ENCODE results near the gene BIVM.

Gene BIVM

GRCh38 chr13:102836471-102836870 is 37.6 kb downstream of the BIVM start:
- no peak for DNase-seq (ENCODE audit: low read depth, low spot score)
- H3K27ac ChIP-seq = no peak overlapping the region

GRCh38 chr13:102838273-102838672 is 39.4 kb downstream of the BIVM start:
- no peak for DNase-seq (ENCODE audit: low read depth, low spot score)
- H3K27ac ChIP-seq = no peak overlapping the region

GRCh38 chr13:102838982-102839381 is 40.1 kb downstream of the BIVM start:
- peak overlapping the region; percentile 16 for H3K27ac ChIP-seq
- no peak for DNase-seq (ENCODE audit: low read depth, low spot score)

GRCh38 chr13:102839462-102839861 is 40.5 kb downstream of the BIVM start:
- DNase-seq (ENCODE audit: low read depth, low spot score) = no peak
- peak overlapping the region; percentile 16 for H3K27ac ChIP-seq

DNA sequence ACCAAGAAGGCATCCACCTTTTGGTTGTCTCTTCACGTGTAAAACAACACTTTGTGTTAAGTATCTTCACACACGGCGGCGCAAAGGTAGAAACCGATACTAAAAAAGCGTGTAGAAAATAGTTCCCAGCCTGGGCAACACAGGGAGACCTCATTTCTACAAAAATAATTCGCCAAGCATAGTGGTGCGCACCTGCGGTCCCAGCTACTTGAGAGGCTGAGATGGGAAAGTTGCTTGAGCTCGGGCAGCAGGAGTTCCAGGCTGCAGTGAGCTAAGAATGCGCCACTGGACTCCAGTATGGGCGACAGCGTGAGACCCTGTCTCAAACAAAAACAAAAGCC is 46.3 kb downstream of the BIVM start:
- no peak for DNase-seq (ENCODE audit: low read depth, low spot score)
- peak overlapping the region; percentile 94 for H3K27ac ChIP-seq

DNA sequence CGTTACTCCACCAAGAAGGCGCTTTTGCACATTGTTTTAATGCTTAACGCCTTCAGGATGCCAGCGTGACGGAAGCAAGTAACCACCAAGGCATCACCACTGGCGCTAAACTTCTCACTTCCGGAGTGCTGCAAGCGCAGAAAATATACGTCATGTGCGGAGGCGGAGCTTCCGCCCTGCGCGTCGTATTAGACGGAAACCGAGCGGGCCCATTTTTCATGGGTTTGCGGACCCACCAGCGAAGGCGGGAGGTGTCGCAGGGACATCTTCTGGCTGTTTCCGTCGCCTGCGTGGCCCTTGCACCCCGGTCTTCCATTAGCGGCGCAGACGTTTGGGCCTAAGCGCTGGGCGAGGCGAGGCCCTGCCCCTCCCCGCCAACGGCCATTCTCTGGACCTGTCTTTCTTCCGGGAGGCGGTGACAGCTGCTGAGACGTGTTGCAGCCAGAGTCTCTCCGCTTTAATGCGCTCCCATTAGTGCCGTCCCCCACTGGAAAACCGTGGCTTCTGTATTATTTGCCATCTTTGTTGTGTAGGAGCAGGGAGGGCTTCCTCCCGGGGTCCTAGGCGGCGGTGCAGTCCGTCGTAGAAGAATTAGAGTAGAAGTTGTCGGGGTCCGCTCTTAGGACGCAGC is 46.8 kb downstream of the BIVM start, which contains the start of gene ERCC5:
TSS of gene ERCC5 (plus strand) at position 403 of the 631 bp plus-strand sequence. CDS start 235 bp downstream, outside the sequence.
- H3K27ac ChIP-seq = peak within 1 kb of the TSS; percentile 94
- peak; percentile 74 for DNase-seq (ENCODE audit: low read depth, low spot score)

GRCh38 chr13:102846261-102847015 is 47.5 kb downstream of the BIVM start:
- DNase-seq (ENCODE audit: low read depth, low spot score) = no peak
- peak overlapping the region; percentile 94 for H3K27ac ChIP-seq

DNA sequence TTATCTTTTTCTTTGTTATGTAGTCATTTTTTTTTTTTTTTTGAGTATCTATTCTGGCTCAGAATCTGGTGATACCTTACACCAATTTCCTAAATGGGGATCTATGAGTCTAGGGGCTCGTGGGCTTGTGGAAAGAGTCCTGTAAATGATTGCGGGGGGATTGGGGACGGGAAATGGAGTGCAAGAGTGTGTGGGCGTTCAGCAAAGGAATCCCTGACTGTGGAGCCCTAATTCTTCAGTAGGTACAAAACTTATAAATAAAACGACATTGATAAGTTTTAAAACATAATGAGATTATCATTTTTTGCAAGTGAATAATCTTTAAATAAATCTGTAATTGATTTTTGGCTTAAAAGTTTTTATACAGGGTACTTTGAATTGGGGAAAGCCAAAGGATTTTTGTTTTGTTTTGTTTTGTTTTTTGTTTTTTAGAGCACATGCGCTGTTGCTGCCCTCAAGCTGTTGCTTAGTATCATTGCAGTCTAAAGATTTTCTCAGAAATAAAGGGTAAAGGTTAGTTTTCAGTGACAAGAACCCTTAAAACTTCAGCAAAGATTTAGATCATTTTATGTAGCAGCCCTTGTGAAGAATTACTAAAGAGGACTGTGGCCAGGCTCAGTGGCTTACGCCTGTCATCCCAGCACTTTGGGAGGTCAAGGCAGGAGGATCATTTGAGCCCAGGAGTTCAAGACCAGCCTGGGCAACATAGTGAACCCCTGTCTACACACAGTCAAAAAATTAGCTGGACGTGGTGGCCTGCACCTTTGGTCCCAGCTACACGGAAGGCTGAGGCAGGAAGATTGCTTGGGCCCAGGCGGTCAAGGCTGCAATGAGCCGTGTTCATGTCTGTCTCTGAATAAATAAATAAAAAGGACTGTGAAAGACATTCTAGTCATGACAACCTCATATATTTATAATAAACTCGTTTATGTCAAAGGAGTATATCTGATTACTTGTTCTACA is 48.6 kb downstream of the BIVM start:
- peak overlapping the region; percentile 94 for H3K27ac ChIP-seq
- DNase-seq (ENCODE audit: low read depth, low spot score) = no peak

DNA sequence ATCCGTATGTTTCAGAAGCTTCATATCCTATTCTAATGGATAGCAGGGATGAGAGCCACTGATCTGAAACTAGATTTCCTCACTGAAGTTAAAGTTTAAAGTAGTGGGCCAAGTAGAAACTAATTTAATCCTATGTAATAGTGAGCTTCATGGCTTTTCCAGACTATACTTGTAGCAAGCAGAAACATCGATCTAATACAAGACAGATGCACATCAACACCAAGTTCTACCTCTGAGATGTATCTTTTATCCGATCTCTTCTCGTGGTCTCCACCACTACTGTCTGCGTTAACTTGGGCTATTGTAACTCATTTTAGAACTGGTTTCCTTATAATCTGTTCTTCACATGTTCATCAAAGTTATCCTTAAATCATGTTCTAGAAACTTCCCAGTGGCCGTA is 50.0 kb downstream of the BIVM start:
- DNase-seq (ENCODE audit: low read depth, low spot score) = no peak
- no peak overlapping the region for H3K27ac ChIP-seq

DNA sequence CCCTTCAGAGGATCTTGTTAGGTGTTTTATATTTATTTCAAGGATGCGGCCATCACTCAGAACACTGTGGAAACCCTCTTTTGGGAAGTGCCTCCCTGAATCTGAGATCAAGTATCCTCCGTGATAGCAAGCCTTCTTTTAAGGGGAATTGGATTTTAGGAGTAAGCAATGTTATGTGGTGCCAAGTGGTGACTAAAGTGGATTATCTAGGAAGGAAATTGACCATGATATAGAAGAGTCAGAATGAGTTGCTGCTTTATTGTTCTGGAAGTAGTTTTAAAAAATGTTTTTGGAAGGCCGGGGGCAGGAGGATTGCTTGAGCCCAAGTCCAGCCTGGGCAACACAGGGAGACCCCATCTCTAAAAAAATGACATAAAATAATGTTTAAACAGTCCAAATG is 53.6 kb downstream of the BIVM start:
- no peak overlapping the region for H3K27ac ChIP-seq
- DNase-seq (ENCODE audit: low read depth, low spot score) = no peak

- H3K27ac ChIP-seq = no peak overlapping the region
- DNase-seq (ENCODE audit: low read depth, low spot score) = no peak
These were observed 55.8 kb downstream of the BIVM start for GRCh38 chr13:102854675-102855074.

- DNase-seq (ENCODE audit: low read depth, low spot score) = no peak
- no peak overlapping the region for H3K27ac ChIP-seq
These were observed 57.6 kb downstream of the BIVM start for GRCh38 chr13:102856557-102856956.

DNA sequence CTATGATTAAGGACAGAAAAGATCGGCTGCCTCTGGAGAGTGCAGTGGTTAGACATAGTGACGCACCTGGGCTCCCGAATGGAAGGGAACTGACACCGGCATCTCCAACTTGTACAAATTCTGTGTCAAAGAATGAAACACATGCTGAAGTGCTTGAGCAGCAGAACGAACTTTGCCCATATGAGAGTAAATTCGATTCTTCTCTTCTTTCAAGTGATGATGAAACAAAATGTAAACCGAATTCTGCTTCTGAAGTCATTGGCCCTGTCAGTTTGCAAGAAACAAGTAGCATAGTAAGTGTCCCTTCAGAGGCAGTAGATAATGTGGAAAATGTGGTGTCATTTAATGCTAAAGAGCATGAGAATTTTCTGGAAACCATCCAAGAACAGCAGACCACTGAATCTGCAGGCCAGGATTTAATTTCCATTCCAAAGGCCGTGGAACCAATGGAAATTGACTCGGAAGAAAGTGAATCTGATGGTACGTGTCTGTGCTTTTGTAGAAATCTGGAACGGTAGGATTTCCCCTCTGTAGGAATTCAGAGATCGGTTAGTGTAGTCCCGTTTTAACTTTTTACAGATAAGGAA is 63.8 kb downstream of the BIVM start:
- H3K27ac ChIP-seq = no peak overlapping the region
- DNase-seq (ENCODE audit: low read depth, low spot score) = no peak

DNA sequence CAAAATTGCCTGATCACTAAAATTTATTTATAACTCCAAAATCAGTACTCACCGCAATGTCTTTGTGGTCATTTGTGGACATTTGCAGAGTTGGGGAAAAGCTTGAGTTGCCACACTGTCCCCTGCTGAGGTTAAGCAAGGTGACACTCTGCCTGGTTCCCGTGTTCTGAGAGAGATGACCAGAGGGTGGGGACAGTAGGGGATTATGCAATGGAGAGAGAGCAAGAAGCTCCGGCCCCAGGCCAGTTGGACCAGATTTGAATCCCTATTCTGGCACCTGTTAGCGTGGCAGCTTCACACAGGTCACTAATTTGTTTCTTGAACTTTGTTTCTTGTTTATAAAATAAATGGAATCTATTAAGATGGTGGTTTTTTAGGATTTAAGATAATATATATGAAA is 64.7 kb downstream of the BIVM start:
- DNase-seq (ENCODE audit: low read depth, low spot score) = no peak
- H3K27ac ChIP-seq = no peak overlapping the region

GRCh38 chr13:102868366-102868936 is 69.5 kb downstream of the BIVM start:
- H3K27ac ChIP-seq = no peak overlapping the region
- no peak for DNase-seq (ENCODE audit: low read depth, low spot score)

DNA sequence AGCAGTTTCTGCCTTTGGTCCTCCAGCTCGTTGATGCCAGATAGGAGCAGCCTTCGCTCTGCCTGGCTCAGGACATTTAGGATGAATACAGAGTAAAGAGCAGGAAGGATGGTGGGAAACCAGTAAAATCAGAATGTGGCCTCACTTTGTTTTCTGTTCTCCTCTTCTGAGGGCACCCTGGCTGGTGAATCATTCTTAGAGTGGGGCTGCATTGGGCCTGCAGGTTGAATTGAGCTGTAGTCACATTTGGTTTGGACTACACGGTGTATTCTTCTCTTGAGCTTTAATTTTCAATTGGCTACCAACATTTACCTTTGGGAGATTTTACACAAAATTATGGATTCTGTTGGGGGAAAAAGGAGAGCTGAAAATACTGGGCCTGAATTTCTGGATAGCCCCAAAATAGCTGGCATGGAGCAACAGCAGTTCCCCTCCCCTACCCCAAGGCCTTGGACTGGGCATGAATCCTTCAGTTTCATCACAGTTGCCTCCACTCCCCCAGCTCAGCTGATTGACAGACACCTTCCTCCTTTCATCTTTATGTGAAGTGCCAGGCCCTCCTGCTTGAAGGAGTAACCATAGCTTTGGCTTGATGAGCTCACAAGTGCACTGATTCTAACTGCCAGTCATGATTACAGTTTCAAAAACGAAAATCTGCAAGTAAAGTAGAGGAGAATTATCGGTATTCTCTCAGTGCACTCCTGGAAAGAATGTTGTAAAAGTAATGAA is 71.2 kb downstream of the BIVM start:
- no peak overlapping the region for H3K27ac ChIP-seq
- no peak for DNase-seq (ENCODE audit: low read depth, low spot score)

DNA sequence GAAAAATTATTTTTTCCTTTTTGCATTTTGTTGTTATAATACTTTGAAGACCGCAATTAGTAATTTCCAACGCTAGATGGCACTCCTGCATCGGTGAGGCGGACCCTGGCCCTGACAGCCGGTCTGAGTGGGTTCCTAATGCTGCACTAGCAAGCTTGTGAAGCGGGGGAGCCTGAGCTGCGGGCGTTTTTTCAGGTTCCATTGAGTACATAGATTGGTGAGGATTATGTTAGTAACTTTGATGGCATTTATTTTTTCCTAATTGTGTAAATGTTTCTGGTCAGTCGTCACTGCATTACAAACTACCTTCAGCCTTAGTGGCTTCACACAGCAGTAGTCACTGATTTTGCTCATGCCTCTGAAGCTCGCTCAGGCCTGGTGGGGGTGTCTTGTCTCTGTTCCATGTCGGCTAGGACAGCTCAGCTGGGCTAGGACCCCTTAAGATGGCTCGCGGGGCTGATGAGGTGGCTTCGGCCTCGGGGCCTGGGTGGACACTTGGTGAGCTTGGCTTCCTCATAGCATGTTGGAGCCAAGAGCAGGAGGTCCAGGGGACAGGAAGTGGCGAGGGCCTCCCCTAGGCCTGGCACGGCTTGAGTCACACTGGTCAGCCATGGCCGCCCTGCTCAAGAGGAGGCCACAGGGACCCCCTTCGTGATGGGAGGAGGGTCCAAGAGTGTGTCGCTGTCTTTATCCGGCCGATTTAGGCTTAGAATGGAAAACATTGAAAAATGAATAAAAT is 71.9 kb downstream of the BIVM start:
- H3K27ac ChIP-seq = no peak overlapping the region
- no peak for DNase-seq (ENCODE audit: low read depth, low spot score)

DNA sequence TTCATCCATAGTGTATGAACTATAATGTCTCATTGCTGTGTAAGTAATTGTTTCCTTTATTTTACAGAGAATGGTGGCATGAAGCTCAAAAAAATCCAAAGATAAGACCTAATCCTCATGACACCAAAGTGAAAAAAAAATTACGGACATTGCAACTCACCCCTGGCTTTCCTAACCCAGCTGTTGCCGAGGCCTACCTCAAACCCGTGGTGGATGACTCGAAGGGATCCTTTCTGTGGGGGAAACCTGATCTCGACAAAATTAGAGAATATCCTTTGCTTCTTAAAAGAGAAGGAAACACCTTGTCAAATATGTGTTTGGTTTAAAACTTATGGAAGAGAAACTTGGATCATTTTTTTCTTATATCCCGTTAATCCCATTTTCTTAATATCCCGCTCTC is 73.2 kb downstream of the BIVM start:
- H3K27ac ChIP-seq = no peak overlapping the region
- no peak for DNase-seq (ENCODE audit: low read depth, low spot score)

DNA sequence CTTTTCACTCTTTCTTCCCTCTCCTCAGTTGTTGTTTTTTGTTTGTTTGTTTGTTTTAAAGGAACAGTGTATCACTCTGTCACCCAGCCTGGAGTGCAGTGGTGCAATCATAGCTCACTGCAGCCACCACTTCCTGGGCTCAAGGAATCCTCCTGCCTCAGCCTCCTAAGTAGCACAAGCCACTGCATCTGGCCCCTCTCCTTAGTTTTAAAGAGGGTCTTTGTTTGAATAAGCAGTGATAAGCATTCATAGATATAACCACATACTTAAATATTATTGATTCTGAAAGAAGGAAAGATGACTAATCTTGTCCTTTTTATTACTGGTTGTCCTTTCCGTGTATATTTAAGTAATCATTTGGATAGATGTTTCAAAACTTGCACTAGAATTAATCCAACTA is 73.6 kb downstream of the BIVM start:
- no peak overlapping the region for H3K27ac ChIP-seq
- DNase-seq (ENCODE audit: low read depth, low spot score) = no peak

Measured in epithelial cell of prostate (primary cell).